Measurements from ENCODE around the gene WBP1L.
A peak's percentile ranks its signal among the peaks of the same experiment; 100 is the strongest.
"Not testable (repeated sequence)": the region's sequence is repeated elsewhere in the genome, so short reads cannot be mapped to it uniquely, and the experiment has no call there.

WBP1L gene

GRCh38 chr10:102811346-102811745 lies 67.6 kb downstream of the WBP1L start:
- Mint-ChIP-seq H3K9me3 (no peaks in the 10 kb centered on the region), H3K36me3 (peaks cover 33% of the 10 kb centered on the region), H3K27ac (peak overlapping the region; percentile 55), H3K4me1 (peaks cover 28% of the 10 kb centered on the region), H3K27me3 (no peaks in the 10 kb centered on the region), H3K4me3 (no peak overlapping the region)
- CTCF ChIA-PET = interaction anchor here (1.3 to 2.8 kb wide), 2 partner anchors 24 to 58 kb away, joined by 4 to 10 read pairs; no protein-coding TSS in a partner anchor
- no peak for DNase-seq

GRCh38 chr10:102812231-102812876 lies 68.6 kb downstream of the WBP1L start:
- Mint-ChIP-seq H3K9me3 (no peaks in the 10 kb centered on the region), H3K4me1 (peaks cover 28% of the 10 kb centered on the region), H3K36me3 (peaks cover 33% of the 10 kb centered on the region), H3K27me3 (no peaks in the 10 kb centered on the region), H3K4me3 (no peak overlapping the region), H3K27ac (peak overlapping the region; percentile 89)
- DNase-seq = peak; percentile 60
- CTCF ChIA-PET = interaction anchor here (1.2 to 2.8 kb wide), 4 partner anchors 12 to 59 kb away, joined by 3 to 10 read pairs (median 4); no protein-coding TSS in a partner anchor

- H3K4me1 Mint-ChIP-seq = peaks cover 28% of the 10 kb centered on the region
- no peaks in the 10 kb centered on the region for H3K27me3 Mint-ChIP-seq
- peaks cover 33% of the 10 kb centered on the region for H3K36me3 Mint-ChIP-seq
- no peak overlapping the region for H3K4me3 Mint-ChIP-seq
- no peak for DNase-seq
- CTCF ChIA-PET = interaction anchor here (1.2 to 2.8 kb wide), 3 partner anchors 13 to 60 kb away, joined by 3 to 10 read pairs (median 3); no protein-coding TSS in a partner anchor
- no peaks in the 10 kb centered on the region for H3K9me3 Mint-ChIP-seq
- peak overlapping the region; percentile 89 for H3K27ac Mint-ChIP-seq
These were observed 69.3 kb downstream of the WBP1L start for GRCh38 chr10:102813017-102813541.

DNA sequence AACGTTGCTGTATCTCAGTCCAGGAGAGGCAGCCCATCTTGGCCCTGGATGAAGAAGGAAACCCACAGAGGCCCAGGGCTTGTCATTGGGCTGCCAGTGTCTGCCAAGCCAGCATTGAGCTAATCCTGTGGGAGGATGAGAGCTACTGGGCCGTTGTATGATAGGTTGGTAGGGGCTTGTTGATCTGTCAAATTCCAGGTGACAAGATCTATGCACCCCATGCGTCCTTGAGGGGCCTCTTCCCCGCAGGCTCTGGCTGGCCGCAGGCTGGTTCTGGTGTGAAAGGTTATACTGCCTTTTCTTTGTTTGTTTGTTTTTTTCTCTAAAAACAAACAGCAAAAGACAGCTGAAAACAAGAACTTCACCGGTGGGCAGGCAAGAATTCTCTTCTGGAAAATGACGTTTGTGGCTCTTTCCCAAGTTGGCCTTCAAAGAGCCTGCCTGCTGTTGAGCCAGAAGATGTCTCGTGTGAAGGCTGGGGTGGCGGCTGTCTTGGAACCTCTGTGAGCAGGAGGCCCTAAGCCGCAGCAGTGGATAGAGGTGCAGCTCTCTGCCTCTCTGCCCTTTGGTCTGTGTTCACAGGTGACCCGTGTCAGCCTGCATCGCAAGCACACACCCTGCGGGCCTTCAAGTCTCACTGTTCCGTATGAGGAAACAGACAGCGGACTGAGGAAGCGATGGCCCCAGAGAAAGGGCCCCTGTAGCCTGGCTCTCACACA lies 70.1 kb downstream of the WBP1L start:
- CTCF ChIA-PET = interaction anchor here (2.8 kb wide), 1 partner anchor 60 kb away, joined by 10 read pairs; no protein-coding TSS in a partner anchor
- H3K4me3 Mint-ChIP-seq = no peak overlapping the region
- H3K9me3 Mint-ChIP-seq = no peaks in the 10 kb centered on the region
- no peak for DNase-seq
- H3K27ac Mint-ChIP-seq = peak overlapping the region; percentile 89
- H3K27me3 Mint-ChIP-seq = no peaks in the 10 kb centered on the region
- H3K36me3 Mint-ChIP-seq = peaks cover 33% of the 10 kb centered on the region
- peaks cover 27% of the 10 kb centered on the region for H3K4me1 Mint-ChIP-seq

- no peak overlapping the region for H3K4me3 Mint-ChIP-seq
- no peaks in the 10 kb centered on the region for H3K9me3 Mint-ChIP-seq
- DNase-seq = no peak
- peaks cover 33% of the 10 kb centered on the region for H3K36me3 Mint-ChIP-seq
- H3K4me1 Mint-ChIP-seq = peaks cover 27% of the 10 kb centered on the region
- CTCF ChIA-PET = no interaction called here
- peaks cover 5% of the 10 kb centered on the region for H3K27me3 Mint-ChIP-seq
- H3K27ac Mint-ChIP-seq = no peak overlapping the region
These were observed 70.7 kb downstream of the WBP1L start for GRCh38 chr10:102814453-102814871.

DNA sequence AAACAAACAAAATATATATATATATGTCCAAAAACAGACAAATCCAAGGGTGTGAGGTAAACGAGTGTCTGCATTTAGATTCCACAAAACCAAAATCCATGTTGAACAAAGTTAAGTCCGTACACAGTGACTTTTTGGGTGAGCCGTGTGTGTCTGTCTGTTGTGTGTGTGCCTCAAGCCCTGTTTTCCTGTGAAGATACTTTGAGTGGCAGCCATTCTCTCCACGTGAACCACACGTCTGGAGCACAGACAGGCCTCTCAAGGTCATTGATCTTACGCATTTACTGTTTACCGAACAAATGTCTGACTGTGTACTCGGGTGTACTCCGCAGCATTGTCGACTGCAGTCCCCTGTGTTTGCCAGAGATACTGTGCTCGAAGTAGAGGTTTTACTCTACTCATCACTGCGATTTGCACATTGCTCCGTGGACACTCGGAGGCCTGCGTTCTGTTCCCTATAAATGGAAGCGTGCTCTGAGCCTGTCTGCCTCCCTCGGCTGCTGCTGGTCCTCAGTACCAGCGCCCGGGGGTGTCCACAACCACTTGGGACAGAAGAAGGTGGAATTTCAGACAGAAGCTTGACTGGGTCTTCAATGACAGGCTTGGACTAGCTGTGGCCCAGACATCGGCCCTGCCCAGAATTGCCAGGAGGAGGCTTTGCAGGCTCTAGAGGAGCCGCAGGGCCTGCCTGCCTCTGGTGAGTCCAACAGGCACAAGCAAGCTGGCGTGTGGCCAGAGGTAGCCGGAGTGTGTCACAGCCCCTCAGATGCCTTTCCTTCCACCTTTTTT lies 71.3 kb downstream of the WBP1L start:
- CTCF ChIA-PET = no interaction called here
- no peak overlapping the region for H3K27ac Mint-ChIP-seq
- H3K36me3 Mint-ChIP-seq = peaks cover 30% of the 10 kb centered on the region
- peaks cover 6% of the 10 kb centered on the region for H3K27me3 Mint-ChIP-seq
- DNase-seq = no peak
- H3K9me3 Mint-ChIP-seq = no peaks in the 10 kb centered on the region
- H3K4me1 Mint-ChIP-seq = peaks cover 27% of the 10 kb centered on the region
- H3K4me3 Mint-ChIP-seq = no peak overlapping the region

DNA sequence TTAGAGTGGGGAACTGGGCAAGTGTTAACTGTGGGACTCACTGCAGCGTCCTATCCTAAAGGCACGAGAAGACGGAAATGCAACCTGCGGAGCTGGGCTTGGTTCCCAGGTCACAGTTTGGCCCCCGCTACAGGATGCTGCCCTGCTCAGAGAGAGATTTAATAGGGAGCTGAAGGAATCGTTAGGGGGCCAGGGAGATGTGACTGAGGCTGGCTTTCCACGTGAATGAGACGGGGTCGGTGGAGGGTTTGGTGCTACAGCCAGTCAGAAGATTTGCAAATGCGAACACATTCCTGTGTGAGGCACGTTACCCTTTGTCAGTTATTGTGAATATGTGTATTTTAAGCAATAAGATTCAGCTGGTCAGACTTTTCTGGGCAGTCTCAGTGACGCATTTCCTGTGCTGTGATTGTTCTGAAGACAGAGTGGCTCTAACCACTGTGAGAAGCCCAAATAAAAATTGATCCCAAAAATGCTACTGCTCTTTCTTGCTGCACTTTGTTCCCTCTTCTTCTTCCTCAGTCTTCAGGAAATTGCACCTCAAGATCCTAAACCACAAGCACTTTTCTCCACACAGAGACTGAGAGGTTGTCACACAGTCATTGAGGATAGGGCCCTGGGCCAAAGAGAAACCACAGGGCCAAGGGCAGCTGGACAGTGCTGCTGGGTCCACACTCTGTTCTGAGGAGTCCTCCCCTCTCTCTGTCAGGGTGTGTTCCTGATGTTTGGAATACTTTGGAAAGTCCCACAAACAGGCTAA lies 72.2 kb downstream of the WBP1L start:
- Mint-ChIP-seq H3K4me3 (no peak overlapping the region), H3K36me3 (peaks cover 28% of the 10 kb centered on the region), H3K27ac (peak overlapping the region; percentile 39), H3K4me1 (peaks cover 27% of the 10 kb centered on the region), H3K27me3 (peaks cover 6% of the 10 kb centered on the region), H3K9me3 (no peaks in the 10 kb centered on the region)
- no peak for DNase-seq
- CTCF ChIA-PET = no interaction called here

GRCh38 chr10:102817175-102817574 lies 73.4 kb downstream of the WBP1L start:
- CTCF ChIA-PET = no interaction called here
- Mint-ChIP-seq H3K4me3 (no peak overlapping the region), H3K4me1 (peaks cover 22% of the 10 kb centered on the region)

DNA sequence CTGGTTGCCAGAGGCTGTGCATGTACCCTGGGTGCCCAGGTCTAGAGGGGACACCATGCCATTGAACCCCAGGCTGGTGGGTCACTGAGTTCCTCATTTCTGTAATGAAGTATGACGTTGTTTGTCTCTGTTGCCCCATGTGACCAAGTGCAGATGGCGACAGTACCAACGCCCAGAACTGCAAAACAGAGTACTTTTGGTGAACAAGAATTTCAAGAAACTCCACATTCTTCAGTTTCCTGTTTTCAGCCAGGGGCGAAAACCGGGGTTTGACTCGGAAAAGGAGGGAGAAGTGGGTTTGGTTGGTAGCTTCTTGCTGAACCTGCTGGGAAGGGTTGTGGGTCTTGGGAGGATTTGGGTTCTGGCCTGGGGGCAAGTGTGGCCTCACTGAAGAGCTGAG lies 75.3 kb downstream of the WBP1L start:
- H3K9me3 Mint-ChIP-seq = no peaks in the 10 kb centered on the region
- no peak overlapping the region for H3K4me3 Mint-ChIP-seq
- CTCF ChIA-PET = no interaction called here
- no peak overlapping the region for H3K27ac Mint-ChIP-seq
- H3K27me3 Mint-ChIP-seq = peaks cover 6% of the 10 kb centered on the region
- peaks cover 8% of the 10 kb centered on the region for H3K4me1 Mint-ChIP-seq
- H3K36me3 Mint-ChIP-seq = peaks cover 4% of the 10 kb centered on the region
- DNase-seq = no peak

More at GRCh38 chr10:102817175-102817574, 73.4 kb downstream of the WBP1L start:
- Mint-ChIP-seq H3K9me3 (no peaks in the 10 kb centered on the region), H3K36me3 (peaks cover 17% of the 10 kb centered on the region), H3K27ac (no peak overlapping the region), H3K27me3 (peaks cover 6% of the 10 kb centered on the region)
- DNase-seq = no peak

- H3K27ac Mint-ChIP-seq, H3K4me1 Mint-ChIP-seq, DNase-seq, H3K36me3 Mint-ChIP-seq, CTCF ChIA-PET, H3K9me3 Mint-ChIP-seq, H3K4me3 Mint-ChIP-seq: not testable (repeated sequence)
- H3K27me3 Mint-ChIP-seq = peaks cover 10% of the 10 kb centered on the region
These were observed 76.3 kb downstream of the WBP1L start for GRCh38 chr10:102820008-102820407.

DNA sequence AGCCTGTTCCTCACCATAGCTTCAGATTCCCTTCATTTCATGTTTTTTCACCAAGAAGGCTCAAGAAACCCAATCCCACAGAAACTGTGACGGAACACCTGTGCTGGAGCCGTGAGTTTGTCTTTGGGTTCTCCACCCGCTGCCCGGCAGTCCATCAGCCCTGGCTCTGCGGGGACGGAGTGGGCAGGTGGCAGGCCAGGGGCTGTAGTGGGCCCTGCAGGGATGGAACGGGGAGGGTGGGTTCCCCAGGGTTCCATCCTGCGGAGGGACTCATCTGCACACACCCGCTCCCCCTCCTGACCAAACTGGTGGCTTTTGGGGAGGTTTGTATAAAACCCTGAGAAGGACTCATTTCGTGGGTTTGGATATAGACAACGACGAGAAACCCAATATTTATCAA lies 78.5 kb downstream of the WBP1L start:
- Mint-ChIP-seq H3K4me1 (no peaks in the 10 kb centered on the region), H3K4me3 (no peak overlapping the region), H3K36me3 (no peaks in the 10 kb centered on the region), H3K27me3 (peaks cover 16% of the 10 kb centered on the region), H3K27ac (no peak overlapping the region), H3K9me3 (no peaks in the 10 kb centered on the region)
- CTCF ChIA-PET = no interaction called here
- no peak for DNase-seq

- no peak for DNase-seq
- H3K4me3 Mint-ChIP-seq = no peak overlapping the region
- CTCF ChIA-PET = no interaction called here
- H3K36me3 Mint-ChIP-seq = no peaks in the 10 kb centered on the region
- H3K27ac Mint-ChIP-seq = peak overlapping the region; percentile 65
- H3K9me3 Mint-ChIP-seq = no peaks in the 10 kb centered on the region
- H3K4me1 Mint-ChIP-seq = no peaks in the 10 kb centered on the region
- H3K27me3 Mint-ChIP-seq = peaks cover 17% of the 10 kb centered on the region
These were observed 80.9 kb downstream of the WBP1L start for GRCh38 chr10:102824664-102825063.

- H3K27me3 Mint-ChIP-seq = peaks cover 17% of the 10 kb centered on the region
- DNase-seq = no peak
- CTCF ChIA-PET = interaction anchor here (0.6 to 1.1 kb wide), 4 partner anchors 75 to 237 kb away, joined by 3 read pairs; no protein-coding TSS in a partner anchor
- no peaks in the 10 kb centered on the region for H3K9me3 Mint-ChIP-seq
- no peaks in the 10 kb centered on the region for H3K4me1 Mint-ChIP-seq
- no peak overlapping the region for H3K27ac Mint-ChIP-seq
- no peak overlapping the region for H3K4me3 Mint-ChIP-seq
- H3K36me3 Mint-ChIP-seq = no peaks in the 10 kb centered on the region
These were observed 82.5 kb downstream of the WBP1L start for GRCh38 chr10:102826148-102826796.

Measured in activated naive CD4-positive, alpha-beta T cell treated with anti-CD3 and anti-CD28 coated beads, Interleukin-2, amount 10 ng/mL, durations not matched to agents 7 days and 5 days (primary cell).